Mucosa of rectum (tissue), 2 donors: ENCODE measurements around the gene SPOCD1.
"Not testable (repeated sequence)": the region's sequence is repeated elsewhere in the genome, so short reads cannot be mapped to it uniquely, and the experiment has no call there.

ENCODE experiments used
- H3K27ac ChIP-seq, 2 donors: one replicate each; pipeline ENCODE4 v1.7.0; 2013; ENCODE audit warnings: inconsistent platforms in 2 of 2, low read depth in 2 of 2, low read length in 2 of 2
- H3K27me3 ChIP-seq, 2 donors: one replicate each; pipeline ENCODE4 v1.7.0; 2013; ENCODE audit warnings: low read length in 2 of 2; ENCODE audit not compliant: control insufficient read depth in 2 of 2, insufficient read depth in 2 of 2
- H3K36me3 ChIP-seq, 2 donors: one replicate each; pipeline ENCODE4 v1.7.0; 2013; ENCODE audit warnings: low read length in 2 of 2; ENCODE audit not compliant: control insufficient read depth in 2 of 2, insufficient read depth in 2 of 2
- H3K4me1 ChIP-seq, 2 donors: one replicate each; pipeline ENCODE4 v1.7.0; 2013; ENCODE audit warnings: low read length in 2 of 2, mild to moderate bottlenecking in 1 of 2; ENCODE audit not compliant: control insufficient read depth in 2 of 2, insufficient read depth in 2 of 2
- H3K4me3 ChIP-seq, 2 donors: one replicate each; pipeline ENCODE4 v1.7.0; 2013; ENCODE audit warnings: low read length in 2 of 2
- H3K9ac ChIP-seq, 2 donors: one replicate each; pipeline ENCODE4 v1.7.0; 2013; ENCODE audit warnings: low read length in 2 of 2, low read depth in 1 of 2, mild to moderate bottlenecking in 1 of 2
- H3K9me3 ChIP-seq, 2 donors: one replicate each; pipeline ENCODE4 v1.7.0; 2013; ENCODE audit warnings: low read length in 2 of 2; ENCODE audit not compliant: control insufficient read depth in 2 of 2
- donor health status: healthy.
- donor health status: Normal muscosa, but diverticular disease.

Gene SPOCD1

DNA sequence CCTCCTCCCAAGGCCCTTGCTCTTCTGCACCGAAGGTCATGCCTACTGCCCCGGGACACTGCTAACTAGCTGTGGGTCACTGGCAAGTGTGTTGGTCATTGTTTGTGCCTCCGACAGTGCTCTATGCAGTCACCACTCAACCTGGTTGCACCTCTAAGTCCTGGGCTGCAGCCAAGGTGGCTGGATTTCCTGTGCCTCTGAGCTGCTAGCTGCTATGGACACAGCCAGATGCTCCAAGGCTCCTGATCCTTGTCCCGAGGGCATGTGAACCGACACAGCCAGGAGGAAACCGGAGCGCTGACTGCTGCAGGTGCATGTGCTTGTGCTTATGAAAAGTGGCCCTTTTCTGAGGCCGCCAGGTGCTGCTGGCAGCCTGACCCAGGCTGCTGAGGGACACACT, 14.7 kb upstream of the SPOCD1 start:
- Histone ChIP-seq H3K36me3 (no peaks in the 10 kb centered on the region), H3K27ac (no peak overlapping the region), H3K4me1 (no peaks in the 10 kb centered on the region), H3K9ac (no peak overlapping the region), H3K4me3 (no peak overlapping the region), H3K9me3 (no peaks in the 10 kb centered on the region), H3K27me3 (peaks cover 0 to 3% of the 10 kb centered on the region in 2 donors)

DNA sequence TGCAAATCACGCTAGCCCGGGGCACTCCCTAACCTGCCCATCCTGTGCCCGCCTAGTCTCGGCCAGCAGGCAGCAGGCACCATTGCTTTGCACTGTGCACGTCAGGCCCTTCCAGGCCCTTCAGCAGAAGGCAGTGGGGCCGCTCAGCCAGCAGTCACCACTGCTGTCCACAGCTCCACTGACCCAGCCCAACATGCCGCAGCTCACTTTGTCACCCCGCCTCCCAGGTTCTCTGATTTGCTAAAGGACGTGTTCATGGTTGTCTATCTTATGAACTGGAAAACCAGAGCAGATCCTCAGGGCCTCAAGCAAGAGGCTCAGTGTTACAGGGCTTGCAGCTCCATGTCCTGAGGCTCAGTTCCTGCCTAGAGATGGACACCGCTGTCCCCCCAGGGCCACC, 14.2 kb upstream of the SPOCD1 start:
- Histone ChIP-seq H3K4me3 (no peak overlapping the region), H3K27ac (no peak overlapping the region), H3K36me3 (no peaks in the 10 kb centered on the region)

DNA sequence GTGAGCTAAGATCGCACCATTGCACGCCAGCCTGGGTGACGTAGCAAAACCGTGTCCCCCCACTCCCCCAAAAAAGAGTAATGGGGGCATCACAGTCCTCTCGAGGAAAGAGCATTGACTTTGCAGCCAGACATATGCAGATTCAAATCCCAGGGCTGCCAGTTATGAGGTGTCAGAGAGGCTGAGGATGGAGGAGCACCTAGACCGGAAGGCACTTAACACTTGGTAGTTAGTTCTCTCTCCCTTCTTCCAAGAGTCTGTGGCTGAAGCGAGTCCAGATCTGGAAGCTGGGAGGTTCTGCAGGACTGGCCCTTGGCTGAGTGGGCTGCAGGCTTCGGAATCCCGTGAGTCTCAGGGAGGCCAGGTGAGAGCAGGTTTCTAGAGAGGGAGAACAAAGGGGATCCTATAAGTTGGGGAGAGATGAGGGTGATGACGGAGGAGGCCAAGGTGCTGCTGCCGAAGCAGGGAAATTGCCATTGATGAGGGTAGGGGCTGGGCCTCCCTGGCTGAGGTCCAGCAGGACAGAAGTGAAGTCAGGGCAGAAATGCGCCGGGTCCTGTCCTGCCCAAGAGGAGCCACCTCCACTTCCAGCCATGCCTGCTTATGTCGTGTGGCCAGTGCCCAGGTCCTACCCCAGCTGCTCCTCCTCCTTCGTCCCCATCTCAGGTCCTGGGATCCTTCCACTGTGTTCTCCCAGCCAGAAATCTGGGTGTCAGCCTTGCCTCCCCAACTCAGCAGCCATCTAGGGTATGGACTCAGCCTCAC, 13.3 kb upstream of the SPOCD1 start:
- Histone ChIP-seq H3K27ac (no peak overlapping the region), H3K9me3 (no peaks in the 10 kb centered on the region), H3K36me3 (no peaks in the 10 kb centered on the region), H3K27me3 (peaks cover 0 to 3% of the 10 kb centered on the region in 2 donors), H3K9ac (no peak overlapping the region), H3K4me3 (no peak overlapping the region), H3K4me1 (no peaks in the 10 kb centered on the region)

More for the DNA sequence above, 14.2 kb upstream of the SPOCD1 start:
- Histone ChIP-seq H3K27me3 (peaks cover 0 to 3% of the 10 kb centered on the region in 2 donors), H3K9ac (no peak overlapping the region), H3K9me3 (no peaks in the 10 kb centered on the region), H3K4me1 (no peaks in the 10 kb centered on the region)

DNA sequence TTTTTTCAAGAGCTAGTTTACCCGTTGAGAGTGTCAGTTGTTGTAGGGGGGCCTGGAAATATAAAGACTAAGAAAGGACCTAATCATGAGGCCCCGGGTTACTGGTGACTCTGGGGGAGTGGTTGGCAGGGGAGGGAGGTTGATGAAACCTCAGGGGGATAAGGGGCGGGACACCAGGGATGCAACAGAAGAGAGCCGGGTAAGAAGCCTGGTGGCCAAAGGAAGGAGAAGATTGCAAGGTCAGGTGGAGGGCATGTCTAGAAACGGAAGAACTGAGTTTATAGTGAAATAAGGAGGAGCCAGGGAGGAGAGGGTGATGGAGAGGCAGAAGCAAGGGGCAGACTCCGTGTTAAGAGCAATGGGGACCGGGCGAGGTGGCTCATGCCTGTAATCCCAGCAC, 12.5 kb upstream of the SPOCD1 start:
- H3K27ac ChIP-seq = no peak overlapping the region
- no peak overlapping the region for H3K4me3 ChIP-seq
- no peaks in the 10 kb centered on the region for H3K9me3 ChIP-seq
- H3K9ac ChIP-seq = no peak overlapping the region
- no peaks in the 10 kb centered on the region for H3K4me1 ChIP-seq
- no peaks in the 10 kb centered on the region for H3K36me3 ChIP-seq
- H3K27me3 ChIP-seq = peaks cover 0 to 3% of the 10 kb centered on the region in 2 donors

DNA sequence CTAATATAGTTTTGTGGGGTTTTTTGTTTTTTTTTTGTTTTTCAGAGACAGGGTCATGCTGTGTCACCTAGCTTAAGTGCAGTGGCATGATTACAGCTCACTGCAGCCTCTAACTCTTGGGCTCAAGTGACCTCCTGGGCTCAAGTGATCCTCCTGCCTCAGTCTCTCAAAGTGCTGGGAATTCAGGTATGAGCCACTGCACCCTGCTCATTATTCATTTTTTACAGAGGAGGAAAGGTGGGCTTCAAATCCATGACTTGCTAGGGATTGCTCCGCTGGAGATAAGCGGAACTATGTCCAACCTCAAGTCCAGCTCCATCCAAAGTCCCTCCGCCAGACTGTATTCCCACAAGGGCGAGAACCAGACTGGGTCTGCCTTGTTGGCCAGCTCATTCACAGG, 8.0 kb upstream of the SPOCD1 start:
- Histone ChIP-seq H3K36me3 (no peaks in the 10 kb centered on the region), H3K4me3 (no peak overlapping the region), H3K27ac (no peak overlapping the region), H3K9me3 (no peaks in the 10 kb centered on the region), H3K9ac (no peak overlapping the region), H3K27me3 (no peaks in the 10 kb centered on the region), H3K4me1 (no peaks in the 10 kb centered on the region)

DNA sequence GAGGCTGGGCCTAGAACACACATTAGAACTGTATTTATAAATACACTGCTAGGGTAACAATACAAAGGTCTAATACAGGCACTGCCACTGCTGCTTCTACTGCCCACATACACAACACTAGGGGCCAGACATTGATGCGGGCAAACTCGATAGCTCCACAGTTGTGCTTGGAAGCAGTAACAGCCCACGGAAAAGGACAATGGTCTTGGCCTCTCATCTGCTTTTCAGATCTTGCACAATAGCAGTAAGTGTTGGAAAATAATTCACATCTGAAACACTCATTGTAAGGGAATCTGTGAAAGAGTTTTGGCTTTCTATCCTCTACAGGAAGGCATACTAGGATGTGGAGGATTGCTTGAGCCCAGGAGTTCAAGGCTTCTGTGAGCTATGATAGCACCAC, 6.9 kb upstream of the SPOCD1 start:
- Histone ChIP-seq H3K4me3 (no peak overlapping the region), H3K27ac (no peak overlapping the region), H3K9me3 (no peaks in the 10 kb centered on the region), H3K27me3 (no peaks in the 10 kb centered on the region), H3K4me1 (no peaks in the 10 kb centered on the region), H3K36me3 (no peaks in the 10 kb centered on the region), H3K9ac (no peak overlapping the region)

DNA sequence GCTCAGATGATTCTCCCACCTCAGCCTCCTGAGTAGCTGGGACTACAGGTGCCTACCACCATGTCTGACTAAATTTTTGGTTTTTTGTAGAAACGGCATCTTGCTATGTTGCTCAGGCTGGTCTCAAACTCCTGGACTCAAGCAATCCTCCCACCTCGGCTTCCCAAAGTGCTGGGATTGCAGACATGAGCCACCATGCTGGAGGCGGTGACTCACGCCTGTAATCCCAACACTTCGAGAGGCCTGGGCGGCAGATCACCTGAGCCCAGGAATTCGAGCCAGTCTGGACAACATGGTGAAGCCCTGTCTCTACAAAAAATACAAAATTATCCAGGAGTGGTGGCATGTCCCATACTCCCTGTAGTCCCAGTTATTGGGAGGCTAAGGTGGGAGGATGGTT, 4.4 kb upstream of the SPOCD1 start:
- not testable (repeated sequence) for H3K36me3 ChIP-seq, H3K27me3 ChIP-seq, H3K9me3 ChIP-seq, H3K4me1 ChIP-seq, H3K4me3 ChIP-seq, H3K9ac ChIP-seq, H3K27ac ChIP-seq

DNA sequence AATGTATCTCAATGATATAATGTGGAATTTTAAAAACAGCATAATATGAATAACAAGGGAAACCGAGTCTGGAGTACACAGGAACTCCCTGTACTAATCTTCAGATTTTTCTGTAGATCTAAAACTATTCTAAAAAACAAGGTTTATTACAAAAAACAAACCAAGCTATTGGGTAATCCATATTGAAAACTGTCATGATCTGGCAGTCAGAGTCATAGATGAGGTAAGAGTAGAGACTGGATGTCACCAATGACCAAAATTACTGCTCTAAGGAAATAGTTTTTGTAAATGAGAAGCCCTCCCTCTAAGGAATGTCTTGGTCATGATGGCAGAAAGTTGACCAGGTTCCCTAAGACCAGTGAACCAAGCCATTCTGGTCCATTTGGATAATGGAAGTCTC, 2.4 kb upstream of the SPOCD1 start:
- Histone ChIP-seq H3K9ac (no peak overlapping the region), H3K9me3 (no peaks in the 10 kb centered on the region), H3K4me1 (no peaks in the 10 kb centered on the region), H3K27ac (no peak overlapping the region), H3K4me3 (no peak overlapping the region), H3K36me3 (no peaks in the 10 kb centered on the region), H3K27me3 (no peaks in the 10 kb centered on the region)

DNA sequence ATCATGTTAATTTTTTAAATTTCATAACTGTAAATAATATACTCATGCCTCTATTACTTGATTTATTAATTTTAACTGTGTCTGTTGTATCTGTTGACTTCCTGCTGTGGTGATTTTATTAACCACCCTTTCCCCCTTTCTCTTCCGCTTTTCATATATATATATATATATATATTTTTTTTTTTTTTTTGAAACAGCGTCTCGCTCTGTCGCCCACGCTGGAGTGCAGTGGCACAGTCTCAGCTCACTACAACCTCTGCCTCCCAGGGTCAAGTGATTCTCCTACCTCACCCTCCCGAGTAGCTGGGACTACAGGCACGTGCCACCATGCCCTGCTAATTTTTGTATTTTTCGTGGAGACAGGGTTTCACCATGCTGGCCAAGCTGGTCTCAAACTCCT, 1.1 kb upstream of the SPOCD1 start:
- not testable (repeated sequence) for H3K27me3 ChIP-seq, H3K9me3 ChIP-seq, H3K27ac ChIP-seq, H3K9ac ChIP-seq, H3K4me3 ChIP-seq, H3K4me1 ChIP-seq, H3K36me3 ChIP-seq

DNA sequence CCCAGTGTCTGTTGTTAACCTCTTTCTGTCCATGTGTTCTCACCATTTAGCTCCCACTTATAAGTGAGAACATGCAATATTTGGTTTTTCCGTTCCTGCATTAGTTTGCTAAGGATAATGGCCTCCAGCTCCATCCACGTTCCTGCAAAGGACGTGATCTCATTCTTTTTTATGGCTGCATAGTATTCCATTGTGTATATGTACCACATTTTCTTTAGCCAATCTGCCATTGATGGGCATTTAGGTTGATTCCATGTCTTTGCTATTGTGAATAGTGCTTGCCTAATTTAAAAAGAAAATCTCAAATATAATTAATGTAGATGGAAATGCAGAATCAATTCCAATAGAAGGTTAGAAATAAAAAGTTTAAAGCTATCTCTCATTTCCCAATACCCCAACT, 679 bp upstream of the SPOCD1 start:
- H3K4me1 ChIP-seq, H3K9ac ChIP-seq, H3K9me3 ChIP-seq, H3K36me3 ChIP-seq, H3K27me3 ChIP-seq, H3K4me3 ChIP-seq, H3K27ac ChIP-seq: not testable (repeated sequence)

DNA sequence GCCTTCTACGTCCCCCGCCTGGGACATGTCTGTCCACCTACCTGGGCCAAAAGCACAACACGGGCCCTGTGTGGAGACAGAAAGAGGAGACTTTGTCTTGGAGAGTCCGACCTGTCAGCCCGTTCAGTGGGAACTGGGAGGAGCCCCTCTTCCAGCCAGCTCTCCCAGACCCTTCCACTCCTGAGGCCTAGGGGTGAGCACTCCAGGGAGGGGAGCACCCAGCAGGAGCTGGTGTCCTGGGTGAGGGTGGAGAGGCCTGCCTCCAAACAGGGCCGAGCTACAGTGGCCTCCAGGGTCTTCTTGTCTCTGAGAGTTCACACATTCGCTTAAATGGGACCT, 546 bp downstream of the SPOCD1 start:
- no peak overlapping the region for H3K9ac ChIP-seq
- H3K4me3 ChIP-seq = no peak overlapping the region
- H3K27ac ChIP-seq = no peak overlapping the region

More for the DNA sequence above, 546 bp downstream of the SPOCD1 start:
- Histone ChIP-seq H3K27me3 (no peaks in the 10 kb centered on the region), H3K9me3 (no peaks in the 10 kb centered on the region), H3K36me3 (no peaks in the 10 kb centered on the region), H3K4me1 (no peaks in the 10 kb centered on the region)
